ENCODE measurements around the gene PCBP3.

- TF ChIP-seq CTCF (IDR thresholded peaks at IDR 0.05; ENCODE audit: borderline replicate concordance, extremely low read depth, low read length, poor library complexity, severe bottlenecking) = no peak
- no peak for TF ChIP-seq EZH2 (IDR thresholded peaks at IDR 0.05; ENCODE audit: borderline replicate concordance, low read depth, low read length, severe bottlenecking)
Observed at GRCh38 chr21:45948576-45949141, 305.1 kb downstream of the PCBP3 start.
